Measurements from ENCODE around the gene HAGH.

The HAGH gene

GRCh38 chr16:1779741-1780676, 46.6 kb downstream of the HAGH start:
- no peak overlapping the region for H3K4me3 ChIP-seq (ENCODE audit: low read length in 2 of 2)
- no peak overlapping the region for H3K9ac ChIP-seq (ENCODE audit: low read depth in 1 of 2, low read length in 2 of 2)
- peaks cover 23 to 36% of the 10 kb centered on the region in 2 donors for H3K36me3 ChIP-seq (ENCODE audit: control insufficient read depth in 2 of 2, insufficient read depth in 2 of 2, low read length in 2 of 2)
- H3K27ac ChIP-seq (ENCODE audit: low read depth in 2 of 2, low read length in 2 of 2) = no peak overlapping the region
- no peaks in the 10 kb centered on the region for H3K27me3 ChIP-seq (ENCODE audit: control insufficient read depth in 2 of 2, insufficient read depth in 2 of 2, low read length in 2 of 2)
- peaks cover 15 to 17% of the 10 kb centered on the region in 2 donors for H3K4me1 ChIP-seq (ENCODE audit: control insufficient read depth in 2 of 2, insufficient read depth in 2 of 2, low read length in 2 of 2)
- no peaks in the 10 kb centered on the region for H3K9me3 ChIP-seq (ENCODE audit: control insufficient read depth in 2 of 2, low read length in 2 of 2)

GRCh38 chr16:1779234-1779701, 47.4 kb downstream of the HAGH start:
- H3K27me3 ChIP-seq (ENCODE audit: control insufficient read depth in 2 of 2, insufficient read depth in 2 of 2, low read length in 2 of 2) = no peaks in the 10 kb centered on the region
- H3K27ac ChIP-seq (ENCODE audit: low read depth in 2 of 2, low read length in 2 of 2) = no peak overlapping the region
- peaks cover 23 to 36% of the 10 kb centered on the region in 2 donors for H3K36me3 ChIP-seq (ENCODE audit: control insufficient read depth in 2 of 2, insufficient read depth in 2 of 2, low read length in 2 of 2)
- H3K4me1 ChIP-seq (ENCODE audit: control insufficient read depth in 2 of 2, insufficient read depth in 2 of 2, low read length in 2 of 2) = peaks cover 20 to 22% of the 10 kb centered on the region in 2 donors
- no peak overlapping the region for H3K9ac ChIP-seq (ENCODE audit: low read depth in 1 of 2, low read length in 2 of 2)
- no peaks in the 10 kb centered on the region for H3K9me3 ChIP-seq (ENCODE audit: control insufficient read depth in 2 of 2, low read length in 2 of 2)
- no peak overlapping the region for H3K4me3 ChIP-seq (ENCODE audit: low read length in 2 of 2)

GRCh38 chr16:1778200-1779179, 48.1 kb downstream of the HAGH start:
- Histone ChIP-seq H3K4me1 (ENCODE audit: control insufficient read depth in 2 of 2, insufficient read depth in 2 of 2, low read length in 2 of 2) (peaks cover 22 to 24% of the 10 kb centered on the region in 2 donors), H3K9ac (ENCODE audit: low read depth in 1 of 2, low read length in 2 of 2) (no peak overlapping the region), H3K9me3 (ENCODE audit: control insufficient read depth in 2 of 2, low read length in 2 of 2) (no peaks in the 10 kb centered on the region), H3K27me3 (ENCODE audit: control insufficient read depth in 2 of 2, insufficient read depth in 2 of 2, low read length in 2 of 2) (no peaks in the 10 kb centered on the region), H3K36me3 (ENCODE audit: control insufficient read depth in 2 of 2, insufficient read depth in 2 of 2, low read length in 2 of 2) (peaks cover 23 to 36% of the 10 kb centered on the region in 2 donors), H3K27ac (ENCODE audit: low read depth in 2 of 2, low read length in 2 of 2) (no peak overlapping the region), H3K4me3 (ENCODE audit: low read length in 2 of 2) (no peak overlapping the region)

- peaks cover 23 to 36% of the 10 kb centered on the region in 2 donors for H3K36me3 ChIP-seq (ENCODE audit: control insufficient read depth in 2 of 2, insufficient read depth in 2 of 2, low read length in 2 of 2)
- no peak overlapping the region for H3K4me3 ChIP-seq (ENCODE audit: low read length in 2 of 2)
- H3K9me3 ChIP-seq (ENCODE audit: control insufficient read depth in 2 of 2, low read length in 2 of 2) = no peaks in the 10 kb centered on the region
- H3K9ac ChIP-seq (ENCODE audit: low read depth in 1 of 2, low read length in 2 of 2) = no peak overlapping the region
- peaks cover 22 to 24% of the 10 kb centered on the region in 2 donors for H3K4me1 ChIP-seq (ENCODE audit: control insufficient read depth in 2 of 2, insufficient read depth in 2 of 2, low read length in 2 of 2)
- H3K27me3 ChIP-seq (ENCODE audit: control insufficient read depth in 2 of 2, insufficient read depth in 2 of 2, low read length in 2 of 2) = no peaks in the 10 kb centered on the region
- H3K27ac ChIP-seq (ENCODE audit: low read depth in 2 of 2, low read length in 2 of 2) = no peak overlapping the region
These were observed 49.0 kb downstream of the HAGH start for GRCh38 chr16:1777375-1778199.

- Histone ChIP-seq H3K9me3 (ENCODE audit: control insufficient read depth in 2 of 2, low read length in 2 of 2) (no peaks in the 10 kb centered on the region), H3K4me3 (ENCODE audit: low read length in 2 of 2) (no peak overlapping the region), H3K27me3 (ENCODE audit: control insufficient read depth in 2 of 2, insufficient read depth in 2 of 2, low read length in 2 of 2) (no peaks in the 10 kb centered on the region), H3K36me3 (ENCODE audit: control insufficient read depth in 2 of 2, insufficient read depth in 2 of 2, low read length in 2 of 2) (peaks cover 23 to 36% of the 10 kb centered on the region in 2 donors), H3K4me1 (ENCODE audit: control insufficient read depth in 2 of 2, insufficient read depth in 2 of 2, low read length in 2 of 2) (peaks cover 27 to 28% of the 10 kb centered on the region in 2 donors), H3K9ac (ENCODE audit: low read depth in 1 of 2, low read length in 2 of 2) (no peak overlapping the region), H3K27ac (ENCODE audit: low read depth in 2 of 2, low read length in 2 of 2) (no peak overlapping the region)
These were observed 49.6 kb downstream of the HAGH start for GRCh38 chr16:1776991-1777374.

- Histone ChIP-seq H3K9me3 (ENCODE audit: control insufficient read depth in 2 of 2, low read length in 2 of 2) (no peaks in the 10 kb centered on the region), H3K9ac (ENCODE audit: low read depth in 1 of 2, low read length in 2 of 2) (no peak overlapping the region), H3K4me3 (ENCODE audit: low read length in 2 of 2) (no peak overlapping the region), H3K27me3 (ENCODE audit: control insufficient read depth in 2 of 2, insufficient read depth in 2 of 2, low read length in 2 of 2) (no peaks in the 10 kb centered on the region), H3K4me1 (ENCODE audit: control insufficient read depth in 2 of 2, insufficient read depth in 2 of 2, low read length in 2 of 2) (peaks cover 28 to 30% of the 10 kb centered on the region in 2 donors), H3K27ac (ENCODE audit: low read depth in 2 of 2, low read length in 2 of 2) (no peak overlapping the region), H3K36me3 (ENCODE audit: control insufficient read depth in 2 of 2, insufficient read depth in 2 of 2, low read length in 2 of 2) (peaks cover 23 to 36% of the 10 kb centered on the region in 2 donors)
These were observed 50.0 kb downstream of the HAGH start for GRCh38 chr16:1776672-1776955.

GRCh38 chr16:1775846-1776671, 50.6 kb downstream of the HAGH start:
- peaks cover 22 to 36% of the 10 kb centered on the region in 2 donors for H3K36me3 ChIP-seq (ENCODE audit: control insufficient read depth in 2 of 2, insufficient read depth in 2 of 2, low read length in 2 of 2)
- H3K9ac ChIP-seq (ENCODE audit: low read depth in 1 of 2, low read length in 2 of 2) = no peak overlapping the region
- H3K4me3 ChIP-seq (ENCODE audit: low read length in 2 of 2) = no peak overlapping the region
- no peaks in the 10 kb centered on the region for H3K27me3 ChIP-seq (ENCODE audit: control insufficient read depth in 2 of 2, insufficient read depth in 2 of 2, low read length in 2 of 2)
- H3K9me3 ChIP-seq (ENCODE audit: control insufficient read depth in 2 of 2, low read length in 2 of 2) = no peaks in the 10 kb centered on the region
- H3K4me1 ChIP-seq (ENCODE audit: control insufficient read depth in 2 of 2, insufficient read depth in 2 of 2, low read length in 2 of 2) = peaks cover 22 to 25% of the 10 kb centered on the region in 2 donors
- H3K27ac ChIP-seq (ENCODE audit: low read depth in 2 of 2, low read length in 2 of 2) = no peak overlapping the region

- H3K9ac ChIP-seq (ENCODE audit: low read depth in 1 of 2, low read length in 2 of 2) = no peak overlapping the region
- peaks cover 19 to 33% of the 10 kb centered on the region in 2 donors for H3K36me3 ChIP-seq (ENCODE audit: control insufficient read depth in 2 of 2, insufficient read depth in 2 of 2, low read length in 2 of 2)
- H3K4me3 ChIP-seq (ENCODE audit: low read length in 2 of 2) = no peak overlapping the region
- H3K9me3 ChIP-seq (ENCODE audit: control insufficient read depth in 2 of 2, low read length in 2 of 2) = no peaks in the 10 kb centered on the region
- no peak overlapping the region for H3K27ac ChIP-seq (ENCODE audit: low read depth in 2 of 2, low read length in 2 of 2)
- peaks cover 24 to 28% of the 10 kb centered on the region in 2 donors for H3K4me1 ChIP-seq (ENCODE audit: control insufficient read depth in 2 of 2, insufficient read depth in 2 of 2, low read length in 2 of 2)
- H3K27me3 ChIP-seq (ENCODE audit: control insufficient read depth in 2 of 2, insufficient read depth in 2 of 2, low read length in 2 of 2) = no peaks in the 10 kb centered on the region
These were observed 51.4 kb downstream of the HAGH start for GRCh38 chr16:1775006-1775845.

Measured in mucosa of rectum (tissue), 2 donors.